ENCODE data around the gene TMEM97.

- TF ChIP-seq EZH2 (IDR thresholded peaks at IDR 0.05; ENCODE audit: insufficient read depth, poor library complexity, severe bottlenecking) (no peak), EZH2phosphoT487 (IDR thresholded peaks at IDR 0.05; ENCODE audit: insufficient read depth, low read depth) (no peak)
These were observed 51.2 kb downstream of the TMEM97 start, which contains the start of gene VTN for GRCh38 chr17:28370035-28370743.

All from GM23248 (cell line).